Renal cortical epithelial cell (primary cell): ENCODE results near the gene CRYBG2. TPM values are rescaled to one million over a fixed set of nuclear protein-coding genes. Genes with fewer than 3 reads are reported as not detected.
A peak's percentile ranks its signal among the peaks of the same experiment; 100 is the strongest.

Experiments
- DNase-seq: peaks from one replicate; pipeline ENCODE4 v3.0.0-alpha.2; 2011; ENCODE audit warnings: low read depth
- total RNA-seq: library from RNA; depleted of rRNA; stranded (reverse); fragments of >200 nt; gene quantifications from 2 replicates; pipeline ENCODE4 v1.2.3, GENCODE V29; 2014

Gene CRYBG2
- total RNA-seq, 1 donor from 2014 or later, result 0.35 TPM

- DNase-seq, result no peak
Measured at GRCh38 chr1:26281091-26281958, 72.6 kb downstream of the CRYBG2 start.

DNA sequence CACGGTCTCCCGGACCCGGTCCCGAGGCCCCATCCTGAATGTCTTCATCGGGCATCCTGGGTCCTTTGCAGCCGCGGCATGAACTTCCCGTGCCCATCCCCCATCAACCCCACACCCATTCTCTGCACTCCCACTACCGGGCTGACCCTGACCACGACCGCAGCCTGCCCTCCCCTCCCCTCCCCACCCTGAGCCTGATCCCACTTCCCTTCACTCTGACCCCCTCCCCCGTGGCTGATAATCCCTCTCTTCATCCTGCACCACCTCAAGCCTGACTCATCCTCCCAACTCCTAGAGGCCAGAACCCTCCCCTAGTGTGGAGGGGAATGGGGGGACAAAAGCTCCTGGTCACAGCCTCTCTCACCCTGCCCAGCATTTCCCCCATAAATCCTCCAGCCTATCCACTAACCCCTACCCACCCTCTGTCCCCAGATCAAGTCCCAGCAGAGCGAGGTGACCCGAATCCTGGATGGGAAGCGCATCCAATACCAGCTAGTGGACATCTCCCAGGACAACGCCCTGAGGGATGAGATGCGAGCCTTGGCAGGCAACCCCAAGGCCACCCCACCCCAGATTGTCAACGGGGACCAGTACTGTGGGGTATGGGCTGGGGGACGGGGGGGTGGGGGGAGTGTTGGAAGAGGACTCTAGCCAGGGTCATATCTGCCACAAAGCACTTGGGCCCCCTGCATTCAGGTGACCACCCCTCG, 73.4 kb downstream of the CRYBG2 start:
- no peak for DNase-seq

DNA sequence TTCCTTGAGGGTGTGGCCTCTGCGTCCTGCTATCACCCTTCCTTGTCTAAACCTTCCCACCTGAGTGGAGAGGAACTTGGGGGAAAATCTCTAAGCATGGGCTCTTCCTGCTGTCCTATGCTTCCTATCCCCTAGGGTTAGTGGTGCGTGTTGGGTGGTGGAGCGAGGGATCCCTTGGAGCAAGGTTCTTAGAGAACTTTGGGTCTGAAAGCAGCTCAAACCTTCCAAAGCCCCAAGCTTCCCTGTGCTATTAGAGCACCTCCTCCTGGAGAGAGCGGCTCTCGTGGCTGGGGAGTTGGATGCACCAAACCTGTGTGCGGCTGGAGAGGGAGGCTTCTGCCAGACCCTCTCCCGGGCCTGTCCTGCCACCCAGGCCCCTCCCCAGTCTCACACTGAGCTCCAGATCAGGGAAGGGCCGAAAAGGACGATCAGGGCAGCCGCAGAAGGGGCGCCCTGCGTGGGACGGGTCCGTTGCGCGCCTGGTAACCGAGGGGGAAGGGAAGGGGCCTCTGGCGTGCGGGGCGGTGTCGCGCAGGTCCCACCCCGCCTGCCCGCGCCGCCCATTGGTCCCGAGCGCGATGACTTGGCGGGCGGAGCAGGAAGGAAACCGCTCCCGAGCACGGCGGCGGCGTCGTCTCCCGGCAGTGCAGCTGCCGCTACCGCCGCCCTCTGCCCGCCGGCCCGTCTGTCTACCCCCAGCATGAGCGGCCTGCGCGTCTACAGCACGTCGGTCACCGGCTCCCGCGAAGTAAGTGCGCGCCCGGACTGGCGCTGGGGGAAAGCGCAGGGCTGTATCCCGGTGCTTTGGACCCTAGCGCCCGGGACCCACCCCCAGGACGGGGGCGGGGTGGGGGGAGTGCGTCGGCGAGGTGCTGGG, 74.2 kb downstream of the CRYBG2 start, which contains the start of gene SH3BGRL3:
SH3BGRL3 (plus strand) TSS at position 631 of the 877 bp plus-strand sequence; CDS start at position 701, 70 bp downstream.
- peak; percentile 51 for DNase-seq

DNA sequence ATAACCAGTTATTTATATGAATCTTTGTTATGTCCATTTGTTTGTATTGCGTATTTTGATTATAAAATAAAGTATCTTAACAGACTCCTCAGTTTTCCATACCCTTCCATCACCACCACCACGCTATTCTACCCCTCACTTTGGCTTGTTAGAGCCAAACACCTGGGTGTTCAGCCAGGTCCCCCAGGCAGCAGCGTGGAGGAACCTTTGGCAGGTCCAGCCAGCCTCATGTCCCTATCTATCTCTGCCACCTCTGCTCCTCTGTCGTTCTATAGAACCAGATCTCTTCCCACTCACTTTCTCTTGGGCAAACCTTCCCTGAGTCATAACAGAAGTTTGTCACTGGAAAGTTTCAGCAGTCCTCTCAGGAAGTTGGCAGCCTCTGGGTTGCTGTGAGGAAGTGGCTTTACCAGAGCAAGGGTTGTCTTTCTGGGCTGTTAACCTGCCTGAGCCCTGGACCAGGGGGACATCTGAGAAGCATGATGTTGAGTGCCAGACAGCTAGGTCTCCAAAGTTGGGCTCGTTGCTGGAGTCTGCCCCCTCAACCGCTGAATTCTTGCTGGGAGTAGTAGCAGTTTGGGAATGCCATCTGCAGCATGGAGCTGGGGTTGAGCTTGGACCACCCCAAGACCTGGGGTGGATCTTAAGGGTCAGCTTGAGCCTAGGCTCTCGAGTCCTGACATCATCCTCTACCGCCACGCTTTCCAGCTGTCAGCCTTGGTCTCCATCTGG, 75.0 kb downstream of the CRYBG2 start:
- DNase-seq, result peak; percentile 72

DNA sequence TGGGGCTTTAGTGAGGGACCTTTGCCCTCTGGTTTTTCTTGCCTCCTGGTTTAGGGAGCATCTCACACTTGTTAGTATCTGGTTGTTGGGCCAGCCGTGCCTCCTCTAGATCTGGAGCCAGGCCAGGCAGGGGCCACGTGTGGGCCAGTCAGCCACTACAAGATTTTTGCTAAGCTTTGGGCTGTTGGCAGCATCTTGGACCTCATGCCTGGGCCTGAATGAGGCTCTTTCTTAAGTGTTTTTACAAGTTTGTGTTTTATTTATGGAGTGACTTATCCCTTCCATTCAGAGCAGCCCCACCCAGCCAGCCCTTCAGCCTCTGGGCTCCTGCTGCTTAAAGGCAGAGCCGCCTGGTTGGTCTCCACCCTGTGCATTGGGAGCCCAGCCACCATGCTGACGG, 75.6 kb downstream of the CRYBG2 start:
- no peak for DNase-seq

DNA sequence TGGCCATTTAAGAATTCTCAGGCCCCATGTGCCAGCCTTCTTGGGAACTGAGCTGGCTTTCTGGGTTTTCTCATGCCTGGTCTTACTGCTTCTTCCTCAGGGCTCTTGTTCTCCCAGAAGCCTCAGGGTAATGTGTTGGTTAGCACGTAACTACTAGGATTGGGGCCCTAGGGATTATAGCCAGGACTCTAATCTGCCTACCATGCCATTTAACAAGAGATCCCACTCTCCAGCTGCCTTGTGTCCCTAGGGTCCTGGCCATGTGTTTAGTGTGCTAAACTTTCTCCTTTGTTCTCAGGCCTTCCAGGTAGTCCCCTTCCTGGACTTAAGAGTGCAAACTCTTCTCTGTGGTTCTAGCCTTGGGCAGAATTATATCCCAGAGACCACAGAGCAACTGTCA, 76.2 kb downstream of the CRYBG2 start:
- no peak for DNase-seq

- no peak for DNase-seq
Measured at GRCh38 chr1:26277261-26277661, 76.7 kb downstream of the CRYBG2 start.

- DNase-seq, result no peak
Measured at GRCh38 chr1:26276432-26276838, 77.5 kb downstream of the CRYBG2 start.

- peak; percentile 81 for DNase-seq
Measured at GRCh38 chr1:26275580-26276431, 78.1 kb downstream of the CRYBG2 start.

GRCh38 chr1:26274801-26275425, 79.0 kb downstream of the CRYBG2 start:
- DNase-seq, result no peak

Other genes starting within 250 kb of the CRYBG2 start
- gene PDIK1L, start 242.3 kb downstream of the CRYBG2 start, total RNA-seq, result 4.7 and 5.6 TPM in 2 replicates
- not detected in 2 replicates for gene FAM110D, start 195.1 kb downstream of the CRYBG2 start, total RNA-seq
- gene C1orf232, start 185.2 kb downstream of the CRYBG2 start, total RNA-seq, result not detected in 2 replicates
- 6.7 and 15.6 TPM in 2 replicates for gene ZNF593, start 184.2 kb downstream of the CRYBG2 start, total RNA-seq
- gene ZNF593OS, start 182.3 kb downstream of the CRYBG2 start, total RNA-seq, result not detected in 2 replicates
- gene CNKSR1, start 176.6 kb downstream of the CRYBG2 start, total RNA-seq, result 5.2 and 6.4 TPM in 2 replicates
- not detected in 2 replicates for gene CATSPER4, start 163.5 kb downstream of the CRYBG2 start, total RNA-seq
- gene CEP85, start 119.9 kb downstream of the CRYBG2 start, total RNA-seq, result 6.6 and 9.4 TPM in 2 replicates
- gene SH3BGRL3, start 74.0 kb downstream of the CRYBG2 start, total RNA-seq, result 12.8 and 17.5 TPM in 2 replicates
- gene UBXN11, start 47.5 kb downstream of the CRYBG2 start, total RNA-seq, result 1.9 and 9.6 TPM in 2 replicates
- not detected in 2 replicates for gene CD52, start 36.2 kb downstream of the CRYBG2 start, total RNA-seq
- gene ZNF683, start 18.6 kb upstream of the CRYBG2 start, total RNA-seq, result not detected in 2 replicates
- gene LIN28A, start 56.7 kb upstream of the CRYBG2 start, total RNA-seq, result not detected in 2 replicates
- 39.1 and 43.9 TPM in 2 replicates for gene DHDDS, start 78.2 kb upstream of the CRYBG2 start, total RNA-seq
- gene HMGN2, start 118.3 kb upstream of the CRYBG2 start, total RNA-seq, result 63.2 and 94.5 TPM in 2 replicates
- gene RPS6KA1, start 175.6 kb upstream of the CRYBG2 start, total RNA-seq, result 81.5 and 105 TPM in 2 replicates